Chondrocyte (in vitro differentiated cells): Measurements from ENCODE around the gene DHX29. TPM values are rescaled to one million over a fixed set of nuclear protein-coding genes. Genes with fewer than 3 reads are reported as not detected.

Experiments
- DNase-seq: peaks from one replicate; pipeline ENCODE4 v3.0.0; 2021; ENCODE audit warnings: mixed read lengths, low spot score
- H3K27ac Mint-ChIP-seq: one replicate; pipeline ENCODE4 v1.8.0; 2021; ENCODE audit warnings: mild to moderate bottlenecking, moderate library complexity, mixed read lengths; ENCODE audit not compliant: unreplicated experiment
- H3K27me3 Mint-ChIP-seq: 2 replicates; pipeline ENCODE4 v1.8.0; 2021; ENCODE audit warnings: low read depth, mixed read lengths
- H3K36me3 Mint-ChIP-seq: 2 replicates; pipeline ENCODE4 v1.8.0; 2021; ENCODE audit warnings: low read depth, mixed read lengths
- H3K4me1 Mint-ChIP-seq: 2 replicates; pipeline ENCODE4 v1.8.0; 2021; ENCODE audit warnings: low read depth, mild to moderate bottlenecking, mixed read lengths
- H3K4me3 Mint-ChIP-seq: one replicate; pipeline ENCODE4 v1.8.0; 2021; ENCODE audit warnings: mild to moderate bottlenecking, moderate library complexity, mixed read lengths; ENCODE audit not compliant: unreplicated experiment
- H3K9me3 Mint-ChIP-seq: 2 replicates; pipeline ENCODE4 v1.8.0; 2021; ENCODE audit warnings: low read depth, mixed read lengths
- CTCF ChIP-seq: fragments of 200-600 bp; sonication (generic); IDR thresholded peaks from 2 replicates; pipeline ENCODE4 v1.5.0; 2021; ENCODE audit warnings: antibody characterized with exemption, mild to moderate bottlenecking, moderate library complexity
- total RNA-seq: library from RNA; stranded (reverse); gene quantifications from 3 replicates; pipeline ENCODE4 v1.2.1, GENCODE V29; 2021

DHX29 gene
- total RNA-seq, 1 donor from 2014 or later: 23.0 TPM

- no peak overlapping the region for H3K27ac Mint-ChIP-seq
- no peaks in the 10 kb centered on the region for H3K9me3 Mint-ChIP-seq
- TF ChIP-seq CTCF: no peak
- H3K36me3 Mint-ChIP-seq: peaks cover 5% of the 10 kb centered on the region
- no peaks in the 10 kb centered on the region for H3K27me3 Mint-ChIP-seq
- no peak overlapping the region for H3K4me3 Mint-ChIP-seq
- H3K4me1 Mint-ChIP-seq: peaks cover 20% of the 10 kb centered on the region
- DNase-seq: no peak
These were observed 9.3 kb upstream of the DHX29 start for GRCh38 chr5:55316837-55317236.

- H3K27ac Mint-ChIP-seq: no peak overlapping the region
- peaks cover 22% of the 10 kb centered on the region for H3K4me1 Mint-ChIP-seq
- peaks cover 5% of the 10 kb centered on the region for H3K36me3 Mint-ChIP-seq
These were observed 8.8 kb upstream of the DHX29 start for GRCh38 chr5:55316289-55316688.

GRCh38 chr5:55313870-55314617, 6.5 kb upstream of the DHX29 start:
- H3K36me3 Mint-ChIP-seq: peaks cover 5% of the 10 kb centered on the region
- H3K4me1 Mint-ChIP-seq: peaks cover 16% of the 10 kb centered on the region
- no peak for DNase-seq
- TF ChIP-seq CTCF: no peak
- no peak overlapping the region for H3K4me3 Mint-ChIP-seq
- no peaks in the 10 kb centered on the region for H3K9me3 Mint-ChIP-seq
- H3K27me3 Mint-ChIP-seq: no peaks in the 10 kb centered on the region
- H3K27ac Mint-ChIP-seq: no peak overlapping the region

More at GRCh38 chr5:55316289-55316688, 8.8 kb upstream of the DHX29 start:
- no peak for DNase-seq
- H3K27me3 Mint-ChIP-seq: no peaks in the 10 kb centered on the region
- no peak for TF ChIP-seq CTCF
- H3K9me3 Mint-ChIP-seq: no peaks in the 10 kb centered on the region
- H3K4me3 Mint-ChIP-seq: no peak overlapping the region

- H3K4me3 Mint-ChIP-seq: no peak overlapping the region
- peaks cover 2% of the 10 kb centered on the region for H3K36me3 Mint-ChIP-seq
- peaks cover 2% of the 10 kb centered on the region for H3K9me3 Mint-ChIP-seq
- H3K4me1 Mint-ChIP-seq: peaks cover 16% of the 10 kb centered on the region
- peak; percentile 60 for TF ChIP-seq CTCF
- H3K27ac Mint-ChIP-seq: no peak overlapping the region
- no peaks in the 10 kb centered on the region for H3K27me3 Mint-ChIP-seq
- DNase-seq: no peak
These were observed 851 bp upstream of the DHX29 start for GRCh38 chr5:55308254-55308836.

GRCh38 chr5:55306641-55307382, 682 bp downstream of the DHX29 start:
- no peak for TF ChIP-seq CTCF
- no peak for DNase-seq
- Mint-ChIP-seq H3K27me3 (no peaks in the 10 kb centered on the region), H3K4me1 (peaks cover 22% of the 10 kb centered on the region), H3K27ac (no peak overlapping the region), H3K4me3 (no peak overlapping the region), H3K36me3 (peaks cover 2% of the 10 kb centered on the region), H3K9me3 (peaks cover 2% of the 10 kb centered on the region)
